Heart left ventricle (tissue), 13 donors: ENCODE measurements around the gene CCBE1.

Experiments used
- CTCF ChIP-seq, 12 donors: fragments of 200-600 bp; sonication (generic) in 4 of 12; IDR thresholded peaks; one replicate each; pipeline versions ENCODE4 v1.5.0 to v1.8.0; 2018 to 2022; ENCODE audit warnings: antibody characterized with exemption in 12 of 12, mild to moderate bottlenecking in 5 of 12
- POLR2A ChIP-seq, 2 donors: fragments of 450-650 bp; IDR thresholded peaks; one replicate each; pipeline ENCODE4 v1.6.1; 2017; ENCODE audit warnings: antibody characterized with exemption in 2 of 2, mild to moderate bottlenecking in 2 of 2, moderate library complexity in 2 of 2
- donor health status: ischemic (EF 13 %, LVEDD 7.1; RV severe dilation, severe dysfunction).
- donor health status: DM: no; HTN: yes; CAD: no.
- donor health status: DM: no; HTN: no; CAD: no.
- donor health status: ischemic (EF 25% LVEDD 6.9; RV normal size, moderate dysfunction).
- donor health status: ischemic (EF 25% LVEDD 5.7; RV mildly dilated, moderate dysfunction).
- donor health status: ischemic (EF 35%, LVEDD 5.7; RV mildly dilated, moderate dysfunction).
- donor health status: nonischemic (EF 11% LVEDD 7.7; RV severe dilation, severe dysfunction).
- donor health status: DM: yes; HTN: yes; CAD: no.
- donor health status: PGD.
- donor health status: ischemic (EF 29% LVEDD 5.4; RV normal size, mild dysfunction).
- donor health status: nonischemic (EF 23%, LVEDD 6.1; RV moderate dilation, normal function).

GRCh38 chr18:59729781-59730180, 32.6 kb upstream of the CCBE1 start:
- TF ChIP-seq CTCF (IDR thresholded peaks at IDR 0.05) (no peak), POLR2A (IDR thresholded peaks at IDR 0.05) (no peak)
